Glutamatergic neuron (in vitro differentiated cells): ENCODE measurements around the gene GRID1. TPM values are rescaled to one million over a fixed set of nuclear protein-coding genes. Genes with fewer than 3 reads are reported as not detected.

Source experiments
- DNase-seq: peaks from one replicate; pipeline ENCODE4 v3.0.0; 2022
- H3K27ac Mint-ChIP-seq: one replicate; pipeline ENCODE4 v1.8.0; 2020; ENCODE audit warnings: mild to moderate bottlenecking, mixed read lengths, inconsistent platforms; ENCODE audit not compliant: unreplicated experiment
- H3K27me3 Mint-ChIP-seq: one replicate; pipeline ENCODE4 v1.8.0; 2020; ENCODE audit warnings: mild to moderate bottlenecking, moderate library complexity, mixed read lengths, inconsistent platforms; ENCODE audit not compliant: unreplicated experiment
- H3K36me3 Mint-ChIP-seq: one replicate; pipeline ENCODE4 v1.8.0; 2020; ENCODE audit warnings: mild to moderate bottlenecking, mixed read lengths, inconsistent platforms; ENCODE audit not compliant: unreplicated experiment
- H3K4me1 Mint-ChIP-seq: one replicate; pipeline ENCODE4 v1.8.0; 2020; ENCODE audit warnings: mild to moderate bottlenecking, low read depth, mixed read lengths, inconsistent platforms; ENCODE audit not compliant: unreplicated experiment
- H3K4me3 Mint-ChIP-seq: one replicate; pipeline ENCODE4 v1.8.0; 2020; ENCODE audit warnings: mild to moderate bottlenecking, mixed read lengths, inconsistent platforms; ENCODE audit not compliant: unreplicated experiment
- H3K9me3 Mint-ChIP-seq: one replicate; pipeline ENCODE4 v1.8.0; 2020; ENCODE audit warnings: mild to moderate bottlenecking, moderate library complexity, mixed read lengths, inconsistent platforms; ENCODE audit not compliant: unreplicated experiment
- CTCF ChIP-seq: fragments of 200-600 bp; sonication (generic); IDR thresholded peaks from one replicate; pipeline ENCODE4 v1.5.0; 2021; ENCODE audit not compliant: partially characterized antibody, unreplicated experiment
- total RNA-seq: library from RNA; stranded (reverse); fragmentation: NEBNext Ultra II Directional; extraction: Animal tissue kit (Norgen Biotek cat#: 25700); gene quantifications from one replicate; pipeline ENCODE4 v1.2.1, GENCODE V29; 2021; ENCODE audit not compliant: unreplicated experiment

The GRID1 gene
- total RNA-seq, 1 donor from 2014 or later: 8.0 TPM

- H3K27me3 Mint-ChIP-seq: no peaks in the 10 kb centered on the region
- no peak for TF ChIP-seq CTCF
- H3K4me1 Mint-ChIP-seq: peaks cover 3% of the 10 kb centered on the region
- DNase-seq: no peak
- no peak overlapping the region for H3K4me3 Mint-ChIP-seq
- no peaks in the 10 kb centered on the region for H3K9me3 Mint-ChIP-seq
- H3K27ac Mint-ChIP-seq: no peak overlapping the region
- H3K36me3 Mint-ChIP-seq: no peaks in the 10 kb centered on the region
These were observed 730.9 kb downstream of the GRID1 start for GRCh38 chr10:85635650-85636049.

- H3K27me3 Mint-ChIP-seq: no peaks in the 10 kb centered on the region
- no peak overlapping the region for H3K27ac Mint-ChIP-seq
- no peak overlapping the region for H3K4me3 Mint-ChIP-seq
- no peaks in the 10 kb centered on the region for H3K4me1 Mint-ChIP-seq
- no peaks in the 10 kb centered on the region for H3K36me3 Mint-ChIP-seq
- no peak for DNase-seq
- peaks cover 2% of the 10 kb centered on the region for H3K9me3 Mint-ChIP-seq
- no peak for TF ChIP-seq CTCF
These were observed 742.1 kb downstream of the GRID1 start for GRCh38 chr10:85624511-85624910.

- H3K4me3 Mint-ChIP-seq: no peak overlapping the region
These were observed 742.8 kb downstream of the GRID1 start for GRCh38 chr10:85623758-85624157.

GRCh38 chr10:85623342-85623741 is 743.3 kb downstream of the GRID1 start:
- no peak for TF ChIP-seq CTCF

More at GRCh38 chr10:85623758-85624157, 742.8 kb downstream of the GRID1 start:
- no peaks in the 10 kb centered on the region for H3K4me1 Mint-ChIP-seq
- H3K27me3 Mint-ChIP-seq: no peaks in the 10 kb centered on the region
- H3K36me3 Mint-ChIP-seq: no peaks in the 10 kb centered on the region
- peaks cover 2% of the 10 kb centered on the region for H3K9me3 Mint-ChIP-seq
- TF ChIP-seq CTCF: no peak
- no peak overlapping the region for H3K27ac Mint-ChIP-seq
- DNase-seq: no peak

GRCh38 chr10:85622425-85622824 is 744.2 kb downstream of the GRID1 start:
- DNase-seq: no peak
- Mint-ChIP-seq H3K27ac (no peak overlapping the region), H3K36me3 (no peaks in the 10 kb centered on the region)

More at GRCh38 chr10:85623342-85623741, 743.3 kb downstream of the GRID1 start:
- Mint-ChIP-seq H3K27ac (no peak overlapping the region), H3K9me3 (peaks cover 2% of the 10 kb centered on the region), H3K4me3 (no peak overlapping the region), H3K36me3 (no peaks in the 10 kb centered on the region), H3K27me3 (no peaks in the 10 kb centered on the region), H3K4me1 (no peaks in the 10 kb centered on the region)
- DNase-seq: no peak

More at GRCh38 chr10:85622425-85622824, 744.2 kb downstream of the GRID1 start:
- TF ChIP-seq CTCF: no peak
- peaks cover 2% of the 10 kb centered on the region for H3K9me3 Mint-ChIP-seq
- H3K4me1 Mint-ChIP-seq: peaks cover 2% of the 10 kb centered on the region
- H3K4me3 Mint-ChIP-seq: no peak overlapping the region
- H3K27me3 Mint-ChIP-seq: peaks cover 2% of the 10 kb centered on the region
